ENCODE measurements around the gene THBS1. TPM values are rescaled to one million over a fixed set of nuclear protein-coding genes. Genes with fewer than 3 reads are reported as not detected.

Gene THBS1
- polyA plus RNA-seq, 1 experiment, result 6,610 TPM

- CTCF ChIA-PET, result interaction anchor here (1.1 kb wide), 1 partner anchor 410 kb away, joined by 4 read pairs; no protein-coding TSS in a partner anchor
- POLR2A ChIA-PET, result interaction anchor here (0.5 to 4.4 kb wide), 8 partner anchors 86 to 392 kb away, joined by 3 to 88 read pairs (median 3); no protein-coding TSS in a partner anchor
- TF ChIP-seq, protein P1, sequence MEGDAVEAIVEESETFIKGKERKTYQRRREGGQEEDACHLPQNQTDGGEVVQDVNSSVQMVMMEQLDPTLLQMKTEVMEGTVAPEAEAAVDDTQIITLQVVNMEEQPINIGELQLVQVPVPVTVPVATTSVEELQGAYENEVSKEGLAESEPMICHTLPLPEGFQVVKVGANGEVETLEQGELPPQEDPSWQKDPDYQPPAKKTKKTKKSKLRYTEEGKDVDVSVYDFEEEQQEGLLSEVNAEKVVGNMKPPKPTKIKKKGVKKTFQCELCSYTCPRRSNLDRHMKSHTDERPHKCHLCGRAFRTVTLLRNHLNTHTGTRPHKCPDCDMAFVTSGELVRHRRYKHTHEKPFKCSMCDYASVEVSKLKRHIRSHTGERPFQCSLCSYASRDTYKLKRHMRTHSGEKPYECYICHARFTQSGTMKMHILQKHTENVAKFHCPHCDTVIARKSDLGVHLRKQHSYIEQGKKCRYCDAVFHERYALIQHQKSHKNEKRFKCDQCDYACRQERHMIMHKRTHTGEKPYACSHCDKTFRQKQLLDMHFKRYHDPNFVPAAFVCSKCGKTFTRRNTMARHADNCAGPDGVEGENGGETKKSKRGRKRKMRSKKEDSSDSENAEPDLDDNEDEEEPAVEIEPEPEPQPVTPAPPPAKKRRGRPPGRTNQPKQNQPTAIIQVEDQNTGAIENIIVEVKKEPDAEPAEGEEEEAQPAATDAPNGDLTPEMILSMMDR (IDR thresholded peaks at IDR 0.05; ENCODE audit: insufficient read depth, low read depth, low read length), result no peak
- peaks cover 44% of the 10 kb centered on the region for H3K36me3 ChIP-seq (ENCODE audit: control insufficient read depth, insufficient read depth, low read length)
- peak overlapping the region; percentile 54 for H3K4me3 ChIP-seq (ENCODE audit: low read depth, low read length)
- H3K27me3 ChIP-seq (ENCODE audit: control insufficient read depth, insufficient read depth, low read length), result no peaks in the 10 kb centered on the region
- DNase-seq (ENCODE audit: low read depth), result peak; percentile 11
Observed at GRCh38 chr15:39582286-39582976, 1.6 kb downstream of the THBS1 start.

- Histone ChIP-seq H3K36me3 (ENCODE audit: control insufficient read depth, insufficient read depth, low read length) (peaks cover 49% of the 10 kb centered on the region), H3K4me3 (ENCODE audit: low read depth, low read length) (peak overlapping the region; percentile 54), H3K27me3 (ENCODE audit: control insufficient read depth, insufficient read depth, low read length) (no peaks in the 10 kb centered on the region)
- CTCF ChIA-PET, result no interaction called here
- POLR2A ChIA-PET, result interaction anchor here (0.6 to 4.4 kb wide), 8 partner anchors 72 to 403 kb away, joined by 3 to 88 read pairs (median 3); no protein-coding TSS in a partner anchor
- peak; percentile 9 for DNase-seq (ENCODE audit: low read depth)
- TF ChIP-seq, protein P1 (IDR thresholded peaks at IDR 0.05; ENCODE audit: insufficient read depth, low read depth, low read length), result no peak
Observed at GRCh38 chr15:39582977-39583595, 2.2 kb downstream of the THBS1 start.

- Histone ChIP-seq H3K27me3 (ENCODE audit: control insufficient read depth, insufficient read depth, low read length) (no peaks in the 10 kb centered on the region), H3K36me3 (ENCODE audit: control insufficient read depth, insufficient read depth, low read length) (peaks cover 54% of the 10 kb centered on the region), H3K4me3 (ENCODE audit: low read depth, low read length) (peak overlapping the region; percentile 54)
- ChIA-PET POLR2A (interaction anchor here (0.6 to 4.4 kb wide), 5 partner anchors 73 to 403 kb away, joined by 3 to 88 read pairs (median 5); no protein-coding TSS in a partner anchor), CTCF (interaction anchor here (1.0 kb wide), 1 partner anchor 173 kb away, joined by 3 read pairs; no protein-coding TSS in a partner anchor)
- TF ChIP-seq, protein P1 (IDR thresholded peaks at IDR 0.05; ENCODE audit: insufficient read depth, low read depth, low read length), result peak; percentile 60
- peak; percentile 46 for DNase-seq (ENCODE audit: low read depth)
Observed at GRCh38 chr15:39583596-39584265, 2.9 kb downstream of the THBS1 start.

DNA sequence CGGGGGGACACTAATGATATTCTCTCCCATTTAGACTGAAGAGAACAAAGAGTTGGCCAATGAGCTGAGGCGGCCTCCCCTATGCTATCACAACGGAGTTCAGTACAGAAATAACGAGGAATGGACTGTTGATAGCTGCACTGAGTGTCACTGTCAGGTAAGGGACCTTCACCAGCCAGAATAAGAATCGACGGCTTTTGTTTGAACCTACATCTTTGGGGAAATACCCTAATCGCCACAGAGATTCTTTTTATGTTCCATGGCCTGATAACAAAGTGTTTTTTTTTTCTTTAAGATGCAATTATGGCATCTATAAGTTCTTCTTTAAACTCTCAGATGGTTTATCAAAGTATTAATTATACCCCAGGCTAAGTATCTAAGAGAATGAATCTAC is 3.4 kb downstream of the THBS1 start:
- ChIA-PET POLR2A (interaction anchor here (1.0 kb wide), 1 partner anchor 73 kb away, joined by 3 read pairs; no protein-coding TSS in a partner anchor), CTCF (interaction anchor here (1.0 kb wide), 1 partner anchor 173 kb away, joined by 3 read pairs; no protein-coding TSS in a partner anchor)
- TF ChIP-seq, protein P1 (IDR thresholded peaks at IDR 0.05; ENCODE audit: insufficient read depth, low read depth, low read length), result no peak
- DNase-seq (ENCODE audit: low read depth), result no peak
- peaks cover 56% of the 10 kb centered on the region for H3K36me3 ChIP-seq (ENCODE audit: control insufficient read depth, insufficient read depth, low read length)
- no peaks in the 10 kb centered on the region for H3K27me3 ChIP-seq (ENCODE audit: control insufficient read depth, insufficient read depth, low read length)
- H3K4me3 ChIP-seq (ENCODE audit: low read depth, low read length), result peak overlapping the region; percentile 54
